Measurements from ENCODE around the gene RXRB.

DNA sequence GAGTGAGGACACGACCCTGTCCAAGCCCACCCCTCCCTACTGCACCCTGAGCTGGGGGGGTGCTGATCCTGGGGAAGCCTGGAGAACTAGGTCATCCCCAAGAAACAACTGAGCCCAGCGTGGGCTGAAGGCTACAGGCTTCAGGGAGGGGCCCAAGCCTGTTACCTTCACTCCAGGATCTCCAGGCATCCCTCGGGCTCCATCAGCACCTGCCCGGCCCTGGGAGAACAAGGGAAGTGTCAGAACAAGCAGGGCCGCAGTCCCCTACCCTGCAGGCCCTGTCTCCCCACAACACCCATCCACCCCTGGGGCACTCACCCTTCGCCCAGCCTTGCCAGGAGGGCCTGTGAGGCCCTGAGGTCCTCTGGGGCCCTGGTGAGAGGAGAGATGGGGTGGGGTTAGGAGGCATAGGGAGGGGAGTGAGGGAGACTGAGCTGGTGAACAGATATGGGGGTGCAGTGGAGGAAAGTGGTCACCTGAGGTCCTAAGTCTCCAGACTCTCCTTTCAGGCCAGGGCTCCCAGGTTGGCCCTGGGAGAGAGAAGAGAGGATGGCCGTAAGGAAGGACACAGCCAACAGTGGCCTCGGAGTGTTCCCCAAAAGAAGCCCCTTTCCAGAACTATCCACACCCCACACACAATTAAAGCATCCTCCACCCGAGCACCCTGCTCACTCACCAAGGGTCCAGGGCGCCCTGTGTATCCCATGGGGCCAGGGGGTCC, 21.6 kb downstream of the RXRB start:
- TF ChIP-seq, protein P1, sequence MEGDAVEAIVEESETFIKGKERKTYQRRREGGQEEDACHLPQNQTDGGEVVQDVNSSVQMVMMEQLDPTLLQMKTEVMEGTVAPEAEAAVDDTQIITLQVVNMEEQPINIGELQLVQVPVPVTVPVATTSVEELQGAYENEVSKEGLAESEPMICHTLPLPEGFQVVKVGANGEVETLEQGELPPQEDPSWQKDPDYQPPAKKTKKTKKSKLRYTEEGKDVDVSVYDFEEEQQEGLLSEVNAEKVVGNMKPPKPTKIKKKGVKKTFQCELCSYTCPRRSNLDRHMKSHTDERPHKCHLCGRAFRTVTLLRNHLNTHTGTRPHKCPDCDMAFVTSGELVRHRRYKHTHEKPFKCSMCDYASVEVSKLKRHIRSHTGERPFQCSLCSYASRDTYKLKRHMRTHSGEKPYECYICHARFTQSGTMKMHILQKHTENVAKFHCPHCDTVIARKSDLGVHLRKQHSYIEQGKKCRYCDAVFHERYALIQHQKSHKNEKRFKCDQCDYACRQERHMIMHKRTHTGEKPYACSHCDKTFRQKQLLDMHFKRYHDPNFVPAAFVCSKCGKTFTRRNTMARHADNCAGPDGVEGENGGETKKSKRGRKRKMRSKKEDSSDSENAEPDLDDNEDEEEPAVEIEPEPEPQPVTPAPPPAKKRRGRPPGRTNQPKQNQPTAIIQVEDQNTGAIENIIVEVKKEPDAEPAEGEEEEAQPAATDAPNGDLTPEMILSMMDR (IDR thresholded peaks at IDR 0.05; ENCODE audit: low read depth, low read length, poor library complexity, severe bottlenecking) = no peak
- no peak for TF ChIP-seq EZH2phosphoT487 (IDR thresholded peaks at IDR 0.05; ENCODE audit: borderline replicate concordance, low read length)
